ENCODE results near the gene LRCOL1.
A peak's percentile ranks its signal among the peaks of the same experiment; 100 is the strongest.
"Not testable (repeated sequence)": the region's sequence is repeated elsewhere in the genome, so short reads cannot be mapped to it uniquely, and the experiment has no call there.

Gene LRCOL1

DNA sequence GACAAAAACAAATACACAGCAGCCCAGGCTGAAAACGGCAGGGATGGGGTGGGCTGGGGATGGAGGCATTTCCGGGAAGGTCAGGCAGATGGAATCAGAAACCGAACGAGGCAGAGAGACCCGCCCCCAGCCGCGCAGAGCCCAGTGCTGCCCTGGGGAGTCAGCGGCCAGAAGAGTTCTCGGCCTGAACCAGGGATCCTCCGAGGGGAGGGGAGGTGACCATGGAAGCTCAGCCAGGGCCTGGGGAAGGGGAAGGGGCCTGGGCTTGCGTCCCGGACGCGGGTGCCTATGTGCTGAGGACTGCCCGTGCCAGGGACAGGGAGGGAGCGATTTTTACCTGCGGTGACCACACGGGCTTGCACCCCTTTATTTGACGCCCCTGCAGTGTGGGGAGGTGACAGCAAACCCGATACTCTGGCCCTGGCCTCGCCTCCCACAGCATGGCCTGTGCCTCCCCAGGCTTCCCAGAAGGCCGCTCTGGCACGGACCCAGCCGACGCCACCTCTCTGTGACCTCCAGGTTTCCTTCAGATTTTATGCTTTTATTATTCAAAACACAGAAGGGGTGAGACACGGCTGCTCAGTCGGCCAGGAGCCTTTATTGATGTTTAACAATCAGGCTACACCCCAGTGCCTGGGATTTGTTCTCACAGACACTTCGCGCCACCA, 7.7 kb downstream of the LRCOL1 start:
- Mint-ChIP-seq H3K27me3 (peaks cover 22% of the 10 kb centered on the region), H3K9me3 (ENCODE audit: low read depth) (no peaks in the 10 kb centered on the region), H3K27ac (no peak overlapping the region), H3K36me3 (no peaks in the 10 kb centered on the region), H3K4me3 (no peak overlapping the region), H3K4me1 (ENCODE audit: low read depth) (peaks cover 14% of the 10 kb centered on the region)

DNA sequence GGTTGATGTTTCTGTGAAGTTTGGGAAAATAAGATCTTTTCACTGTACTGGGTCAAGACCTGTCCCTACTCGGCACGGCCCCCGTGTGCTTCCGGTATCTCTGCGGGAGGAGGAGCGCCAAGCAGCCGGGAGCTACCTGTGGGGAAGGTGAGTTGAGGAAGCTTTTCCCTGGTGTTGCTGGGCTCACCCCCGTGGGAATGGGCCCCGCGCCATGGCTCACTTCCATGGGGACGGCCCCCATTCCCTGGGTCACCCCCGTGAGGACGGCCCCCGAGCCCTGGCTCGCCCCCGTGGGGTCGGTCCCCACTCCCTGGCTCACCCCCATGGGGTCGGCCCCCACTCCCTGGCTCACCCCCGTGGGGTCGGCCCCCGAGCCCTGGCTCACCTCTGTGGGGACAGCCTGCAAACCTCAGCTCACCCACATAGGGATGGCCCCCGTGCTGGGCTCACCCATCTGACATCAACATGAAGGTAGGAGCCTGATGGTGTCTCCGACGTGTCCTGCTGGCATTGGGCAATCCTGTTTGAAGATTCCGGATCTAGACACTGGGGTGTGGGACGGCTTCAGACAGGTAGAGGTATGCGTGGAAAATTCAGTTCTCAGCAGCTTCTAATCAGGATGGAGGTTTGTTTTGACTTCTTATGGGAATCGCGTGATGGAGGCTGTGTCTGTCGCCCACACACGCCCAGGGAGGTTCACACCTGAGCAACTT, 9.1 kb downstream of the LRCOL1 start:
- H3K27ac Mint-ChIP-seq, result no peak overlapping the region
- peaks cover 20% of the 10 kb centered on the region for H3K4me1 Mint-ChIP-seq (ENCODE audit: low read depth)
- no peaks in the 10 kb centered on the region for H3K9me3 Mint-ChIP-seq (ENCODE audit: low read depth)
- peaks cover 25% of the 10 kb centered on the region for H3K27me3 Mint-ChIP-seq
- no peaks in the 10 kb centered on the region for H3K36me3 Mint-ChIP-seq
- H3K4me3 Mint-ChIP-seq, result peak overlapping the region; percentile 74

DNA sequence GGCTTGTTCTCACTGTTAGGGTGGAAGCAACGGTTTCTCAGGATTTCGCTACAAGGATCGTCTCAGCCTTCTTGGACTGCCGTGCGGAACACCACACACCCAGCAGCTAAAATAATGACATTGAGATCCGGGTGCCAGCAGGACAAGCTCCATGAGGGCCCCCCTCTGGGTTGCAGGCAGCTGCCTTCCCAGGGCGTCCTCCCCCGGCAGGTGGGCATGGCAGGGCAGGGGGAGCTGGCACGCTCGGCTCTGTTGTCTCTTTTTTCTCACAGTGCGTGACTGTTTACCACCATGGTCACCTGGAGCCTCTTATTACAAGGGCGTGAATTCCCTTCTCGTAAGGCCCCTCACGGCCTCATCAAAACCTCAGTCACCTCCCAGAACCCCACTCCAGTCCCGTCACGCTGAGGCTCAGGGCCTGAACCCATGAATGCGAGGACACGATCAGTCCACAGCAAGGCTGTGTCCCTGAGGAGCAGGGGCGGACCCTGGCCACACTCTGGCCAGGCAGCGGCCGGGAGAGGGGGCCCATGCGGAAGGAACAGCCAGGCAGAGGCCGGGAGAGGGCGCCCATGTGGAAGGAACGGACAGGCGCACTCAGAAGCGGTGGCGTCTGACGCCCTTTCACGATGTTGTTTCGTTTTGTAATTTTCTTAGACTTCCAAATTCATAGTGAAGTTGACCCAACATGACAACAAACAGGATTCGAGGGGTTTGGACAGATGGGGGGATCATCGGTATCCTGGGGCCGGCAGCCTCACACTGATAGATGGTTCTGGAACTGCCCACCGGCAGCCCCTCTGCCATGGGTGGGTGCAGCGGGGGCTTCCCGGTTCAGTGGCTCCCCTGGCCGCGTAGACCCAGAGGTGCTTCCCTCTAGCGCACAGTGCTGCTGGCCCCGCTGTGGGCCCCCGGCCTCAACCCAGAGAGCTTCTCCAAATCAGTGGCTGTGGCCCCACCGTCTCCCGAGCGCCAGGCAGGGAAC, 10.0 kb downstream of the LRCOL1 start:
- no peaks in the 10 kb centered on the region for H3K9me3 Mint-ChIP-seq (ENCODE audit: low read depth)
- H3K4me1 Mint-ChIP-seq (ENCODE audit: low read depth), result peaks cover 20% of the 10 kb centered on the region
- peaks cover 29% of the 10 kb centered on the region for H3K27me3 Mint-ChIP-seq
- H3K27ac Mint-ChIP-seq, result no peak overlapping the region
- no peaks in the 10 kb centered on the region for H3K36me3 Mint-ChIP-seq
- peak overlapping the region; percentile 74 for H3K4me3 Mint-ChIP-seq

DNA sequence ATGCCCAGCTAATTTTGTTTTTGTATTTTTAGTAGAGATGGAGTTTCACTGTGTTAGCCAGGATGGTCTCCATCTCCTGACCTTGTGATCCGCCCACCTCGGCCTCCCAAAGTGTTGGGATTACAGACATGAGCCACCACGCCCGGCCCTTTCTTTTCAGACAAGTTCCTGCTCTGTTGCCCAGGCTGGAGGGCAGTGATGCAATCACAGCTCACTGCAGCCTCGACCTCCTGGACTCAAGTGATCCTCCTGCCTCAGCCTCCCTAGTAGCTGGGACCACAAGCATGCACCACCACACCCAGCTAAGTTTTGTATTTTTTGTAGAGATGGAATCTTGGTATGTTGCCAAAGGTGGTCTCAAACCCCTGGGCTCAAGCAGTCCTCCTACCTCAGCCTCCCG, 10.9 kb downstream of the LRCOL1 start:
- H3K9me3 Mint-ChIP-seq (ENCODE audit: low read depth); H3K27ac Mint-ChIP-seq; H3K36me3 Mint-ChIP-seq: not testable (repeated sequence)
- Mint-ChIP-seq H3K4me3 (peak overlapping the region; percentile 48), H3K27me3 (peaks cover 29% of the 10 kb centered on the region), H3K4me1 (ENCODE audit: low read depth) (peaks cover 20% of the 10 kb centered on the region)

DNA sequence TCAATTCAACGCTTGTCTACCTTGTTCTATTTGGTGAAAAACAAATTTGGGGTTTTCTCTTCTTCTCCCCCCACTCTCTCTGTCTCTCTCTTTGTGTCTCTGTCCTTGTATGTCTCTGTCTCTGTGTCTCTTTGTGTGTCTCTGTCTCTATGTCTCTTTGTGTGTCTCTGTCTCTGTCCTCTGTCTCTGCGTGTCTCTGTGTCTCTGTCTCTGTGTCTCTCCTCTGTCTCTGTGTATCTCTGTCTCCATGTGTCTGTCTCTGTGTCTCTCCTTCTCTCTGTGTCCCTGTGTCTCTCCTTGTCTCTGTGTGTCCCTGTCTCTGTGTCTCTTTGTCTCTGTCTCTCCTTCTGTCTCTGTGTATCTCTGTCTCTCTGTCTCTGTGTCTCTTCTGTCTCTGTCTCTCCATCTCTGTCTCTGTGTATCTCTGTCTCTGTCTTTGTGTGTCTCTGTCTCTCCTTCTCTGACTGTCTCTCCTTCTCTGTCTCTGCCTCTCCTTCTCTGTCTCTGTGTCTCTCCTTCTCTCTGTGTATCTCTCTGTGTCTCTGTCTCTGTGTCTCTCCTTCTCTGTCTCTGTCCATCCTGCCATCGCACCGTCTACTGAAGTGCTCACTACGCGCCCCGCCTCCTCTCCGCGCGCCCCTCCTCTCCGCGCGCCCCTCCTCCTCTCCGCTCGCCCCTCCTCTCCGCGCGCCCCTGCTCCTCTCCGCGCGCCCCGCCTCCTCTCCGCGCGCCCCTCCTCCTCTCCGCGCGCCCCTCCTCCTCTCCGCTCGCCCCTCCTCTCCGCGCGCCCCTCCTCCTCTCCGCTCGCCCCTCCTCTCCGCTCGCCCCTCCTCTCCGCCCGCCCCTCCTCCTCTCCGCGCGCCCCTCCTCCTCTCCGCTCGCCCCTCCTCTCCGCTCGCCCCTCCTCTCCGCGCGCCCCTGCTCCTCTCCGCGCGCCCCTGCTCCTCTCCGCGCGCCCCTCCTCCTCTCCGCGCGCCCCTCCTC, 12.8 kb downstream of the LRCOL1 start:
- H3K4me1 Mint-ChIP-seq (ENCODE audit: low read depth), result peaks cover 22% of the 10 kb centered on the region
- no peaks in the 10 kb centered on the region for H3K9me3 Mint-ChIP-seq (ENCODE audit: low read depth)
- H3K4me3 Mint-ChIP-seq, result peak overlapping the region; percentile 81
- H3K27ac Mint-ChIP-seq, result peak overlapping the region; percentile 30
- peaks cover 30% of the 10 kb centered on the region for H3K27me3 Mint-ChIP-seq
- no peaks in the 10 kb centered on the region for H3K36me3 Mint-ChIP-seq

DNA sequence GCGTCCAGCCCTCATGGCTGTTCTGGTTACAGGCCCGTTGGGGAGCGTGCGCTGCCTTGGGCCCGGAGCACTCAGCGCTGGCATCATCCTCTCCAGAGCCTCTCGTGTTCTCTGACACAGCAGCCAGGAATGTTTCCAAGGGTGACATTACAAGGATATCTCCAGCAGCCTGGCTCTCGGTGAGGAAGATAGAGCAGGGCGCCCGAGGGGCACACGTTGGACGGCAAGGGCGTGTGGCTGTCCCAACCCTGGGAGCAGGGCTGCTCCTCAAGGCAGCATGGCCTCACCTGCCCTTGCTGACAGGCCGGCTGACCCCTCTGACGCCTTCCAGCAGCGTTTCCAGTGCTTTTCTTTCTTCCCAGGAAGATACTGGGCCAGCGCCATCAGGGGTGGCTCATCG, 14.4 kb downstream of the LRCOL1 start:
- Mint-ChIP-seq H3K36me3 (no peaks in the 10 kb centered on the region), H3K9me3 (ENCODE audit: low read depth) (no peaks in the 10 kb centered on the region), H3K4me3 (no peak overlapping the region), H3K4me1 (ENCODE audit: low read depth) (peaks cover 21% of the 10 kb centered on the region), H3K27me3 (peaks cover 27% of the 10 kb centered on the region), H3K27ac (no peak overlapping the region)

DNA sequence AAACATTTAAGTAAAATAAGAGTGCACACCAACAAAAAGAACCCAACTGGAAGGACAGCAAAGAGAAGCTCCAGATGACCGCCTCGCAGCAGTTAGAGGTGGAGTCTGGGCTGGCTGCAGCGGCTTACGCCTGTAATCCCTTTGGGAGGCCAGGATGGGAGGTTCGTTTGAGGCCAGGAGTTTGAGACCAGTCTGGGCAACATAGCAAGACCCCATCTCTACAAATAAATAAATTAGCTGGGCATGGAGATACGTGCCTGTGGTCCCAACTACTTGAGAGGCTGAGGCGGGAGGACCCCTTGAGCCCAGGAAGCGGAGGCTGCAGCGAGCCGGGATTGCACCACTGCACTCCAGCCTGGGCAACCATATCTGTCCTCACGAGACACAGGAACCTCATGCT, 15.2 kb downstream of the LRCOL1 start:
- Mint-ChIP-seq H3K27ac (no peak overlapping the region), H3K4me3 (no peak overlapping the region), H3K27me3 (peaks cover 27% of the 10 kb centered on the region), H3K9me3 (ENCODE audit: low read depth) (no peaks in the 10 kb centered on the region), H3K4me1 (ENCODE audit: low read depth) (peaks cover 16% of the 10 kb centered on the region), H3K36me3 (no peaks in the 10 kb centered on the region)

DNA sequence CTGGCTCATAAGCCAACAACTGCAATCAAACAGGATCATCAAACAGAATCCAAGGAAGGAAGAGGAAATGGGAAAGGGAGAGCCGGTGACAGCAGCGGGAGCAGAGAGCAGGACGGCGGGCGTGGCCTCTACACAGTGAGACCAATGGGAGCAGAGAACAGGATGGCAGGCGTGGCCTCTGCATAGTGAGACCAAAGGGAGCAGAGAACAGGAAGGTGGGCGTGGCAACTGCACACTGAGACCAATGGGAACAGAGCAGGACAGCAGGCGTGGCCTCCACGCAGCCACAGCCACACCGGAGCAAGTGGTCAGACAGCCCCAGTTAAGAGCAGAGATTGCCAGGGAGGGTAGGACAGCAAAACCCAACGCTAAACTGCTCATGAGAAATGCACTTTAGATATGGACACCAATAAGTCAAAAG, 16.4 kb downstream of the LRCOL1 start:
- H3K27ac Mint-ChIP-seq, result no peak overlapping the region
- no peaks in the 10 kb centered on the region for H3K9me3 Mint-ChIP-seq (ENCODE audit: low read depth)
- H3K36me3 Mint-ChIP-seq, result no peaks in the 10 kb centered on the region
- H3K4me3 Mint-ChIP-seq, result no peak overlapping the region
- peaks cover 25% of the 10 kb centered on the region for H3K27me3 Mint-ChIP-seq
- peaks cover 13% of the 10 kb centered on the region for H3K4me1 Mint-ChIP-seq (ENCODE audit: low read depth)

DNA sequence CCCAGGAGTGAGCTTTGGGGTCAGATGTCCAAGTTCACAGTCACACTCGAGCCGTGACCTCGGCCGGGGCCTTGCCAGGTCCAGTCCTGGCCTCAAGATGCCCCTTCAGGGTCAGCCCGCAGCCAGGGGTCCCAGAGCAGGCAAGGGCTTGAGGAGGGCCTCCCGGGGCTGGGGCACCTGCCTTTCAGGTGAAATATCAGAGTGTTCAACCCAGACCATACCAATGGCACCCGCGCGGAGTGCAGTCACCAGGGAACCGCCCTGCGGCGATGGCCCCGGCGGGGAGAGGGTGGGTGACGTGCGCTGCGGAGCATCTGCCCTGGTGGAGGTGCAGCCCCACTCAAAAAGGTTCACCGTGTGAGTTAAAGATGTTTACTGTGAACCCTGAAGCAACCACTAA, 16.9 kb downstream of the LRCOL1 start:
- no peak overlapping the region for H3K4me3 Mint-ChIP-seq
- peaks cover 21% of the 10 kb centered on the region for H3K27me3 Mint-ChIP-seq
- H3K9me3 Mint-ChIP-seq (ENCODE audit: low read depth), result no peaks in the 10 kb centered on the region
- peaks cover 10% of the 10 kb centered on the region for H3K4me1 Mint-ChIP-seq (ENCODE audit: low read depth)
- H3K27ac Mint-ChIP-seq, result no peak overlapping the region
- H3K36me3 Mint-ChIP-seq, result no peaks in the 10 kb centered on the region

DNA sequence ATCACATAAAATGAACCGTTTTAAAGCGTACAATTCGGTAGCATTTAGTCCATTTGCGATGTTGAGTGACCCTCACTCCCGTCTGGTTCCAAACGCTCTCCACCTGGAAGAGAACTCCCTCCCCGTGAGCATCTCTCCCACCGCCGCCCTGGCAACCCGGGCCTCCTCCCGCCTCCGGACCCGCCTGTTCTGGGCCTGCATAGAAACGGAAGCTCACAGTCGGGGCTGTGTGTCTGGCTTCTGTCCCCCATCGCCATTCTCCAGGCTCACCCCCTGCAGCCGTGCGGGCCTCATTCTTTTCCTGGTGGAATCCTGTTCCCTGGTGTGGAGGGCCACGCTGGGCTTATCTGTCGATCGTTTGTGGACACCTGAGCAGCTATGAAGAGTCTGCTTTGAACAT, 17.3 kb downstream of the LRCOL1 start:
- H3K36me3 Mint-ChIP-seq, result no peaks in the 10 kb centered on the region
- H3K9me3 Mint-ChIP-seq (ENCODE audit: low read depth), result no peaks in the 10 kb centered on the region
- peaks cover 9% of the 10 kb centered on the region for H3K4me1 Mint-ChIP-seq (ENCODE audit: low read depth)
- H3K4me3 Mint-ChIP-seq, result no peak overlapping the region
- H3K27me3 Mint-ChIP-seq, result peaks cover 21% of the 10 kb centered on the region
- no peak overlapping the region for H3K27ac Mint-ChIP-seq

DNA sequence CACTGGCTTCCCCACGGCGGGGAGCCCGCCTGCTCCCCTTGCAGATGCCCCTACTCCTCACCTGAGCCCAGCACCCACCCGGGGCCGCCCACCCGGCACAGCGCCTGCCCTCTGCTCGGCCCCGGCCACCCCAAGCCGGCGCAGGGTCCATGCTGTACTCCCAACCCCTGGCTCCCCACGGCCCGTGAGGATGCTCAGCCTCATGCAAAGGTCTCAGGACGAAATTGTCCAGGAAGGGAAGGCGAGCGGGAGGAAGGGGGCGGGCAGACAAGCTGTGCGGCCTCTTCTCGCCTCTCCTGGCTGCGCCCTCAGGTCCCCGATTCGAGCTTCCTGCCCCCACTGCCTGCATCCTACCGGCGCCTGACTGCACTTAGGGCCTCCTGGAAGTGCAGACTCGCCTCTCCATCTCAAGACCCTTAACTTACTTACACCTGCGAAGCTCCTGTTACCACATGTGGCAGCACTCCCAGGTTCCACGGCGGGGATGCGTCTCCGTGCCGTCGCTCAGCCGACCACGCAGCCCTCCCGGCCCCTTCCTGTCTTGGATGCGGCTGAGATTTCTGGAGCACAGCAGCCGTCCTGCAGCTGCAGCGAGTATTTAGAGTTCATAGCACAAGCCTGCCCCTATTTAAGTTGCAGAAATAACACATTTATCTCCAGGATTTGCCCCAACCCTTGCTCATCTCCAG, 18.0 kb downstream of the LRCOL1 start:
- Mint-ChIP-seq H3K36me3 (no peaks in the 10 kb centered on the region), H3K4me1 (ENCODE audit: low read depth) (peaks cover 5% of the 10 kb centered on the region), H3K9me3 (ENCODE audit: low read depth) (no peaks in the 10 kb centered on the region), H3K27ac (no peak overlapping the region), H3K27me3 (peaks cover 18% of the 10 kb centered on the region), H3K4me3 (no peak overlapping the region)

DNA sequence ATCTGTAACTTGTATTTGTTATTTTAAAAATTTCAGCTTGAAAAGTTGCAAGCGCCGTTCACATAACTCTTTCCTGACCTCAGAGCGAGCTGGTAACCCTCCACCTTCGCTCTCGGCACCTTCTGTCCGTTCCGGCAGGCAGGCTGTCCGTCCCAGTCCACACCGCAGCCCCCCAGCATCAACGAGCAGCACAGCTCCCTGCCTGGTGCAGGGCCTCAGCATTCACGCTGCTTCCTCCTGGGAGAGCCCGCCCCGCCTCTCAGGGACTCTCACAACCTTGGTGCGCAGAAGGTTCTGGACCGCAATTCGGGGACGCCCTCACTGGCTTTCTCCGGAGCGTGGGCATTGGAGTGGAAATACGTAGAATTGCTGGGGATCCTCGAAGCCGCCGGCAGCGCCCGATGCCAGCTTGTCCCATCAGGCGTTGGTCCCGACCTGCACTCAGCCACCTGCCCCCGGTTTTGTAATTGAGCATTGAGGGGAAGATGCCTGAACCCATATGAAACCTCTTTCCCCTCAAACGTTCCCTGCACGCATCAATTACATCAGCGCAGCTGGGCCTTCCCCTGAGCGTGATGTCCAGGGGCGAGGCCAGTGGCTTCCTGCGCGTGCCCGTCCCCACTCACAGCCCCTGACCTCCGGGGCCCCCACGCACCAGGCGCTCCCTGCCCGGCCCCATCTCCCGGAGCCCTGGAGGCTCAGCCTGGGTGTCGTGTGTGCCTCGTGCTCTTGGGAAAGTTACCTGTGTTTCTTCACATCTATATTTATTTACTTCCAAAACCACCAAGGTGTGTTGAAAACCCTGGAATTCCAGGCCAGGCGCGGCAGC, 19.1 kb downstream of the LRCOL1 start:
- no peak overlapping the region for H3K4me3 Mint-ChIP-seq
- H3K27ac Mint-ChIP-seq, result no peak overlapping the region
- H3K9me3 Mint-ChIP-seq (ENCODE audit: low read depth), result no peaks in the 10 kb centered on the region
- peaks cover 14% of the 10 kb centered on the region for H3K27me3 Mint-ChIP-seq
- H3K36me3 Mint-ChIP-seq, result no peaks in the 10 kb centered on the region
- peaks cover 2% of the 10 kb centered on the region for H3K4me1 Mint-ChIP-seq (ENCODE audit: low read depth)
